ENCODE measurements around the gene FPR1. TPM values are rescaled to one million over a fixed set of nuclear protein-coding genes. Genes with fewer than 3 reads are reported as not detected.
A peak's percentile ranks its signal among the peaks of the same experiment; 100 is the strongest.

Gene FPR1
- total RNA-seq, 2 experiments from 2014 or later = 1.2 to 1.9 TPM

- peaks cover 34% of the 10 kb centered on the region for H3K4me1 ChIP-seq (ENCODE audit: insufficient read depth, low read length)
- Mint-ChIP-seq H3K4me1 (ENCODE audit: low read depth) (peaks cover 46% of the 10 kb centered on the region), H3K27me3 (no peaks in the 10 kb centered on the region), H3K36me3 (ENCODE audit: low read depth) (peaks cover 24% of the 10 kb centered on the region), H3K27ac (peak overlapping the region; percentile 84), H3K9me3 (no peaks in the 10 kb centered on the region), H3K4me3 (peak overlapping the region; percentile 93)
- H3K4me3 ChIP-seq (ENCODE audit: low read length) = peak overlapping the region; percentile 91
- intact Hi-C loops (cut with DNase I, micrococcal nuclease) = loop anchor here in 1 of 2 experiments (1.0 to 10.0 kb wide), 6 partner anchors 110 to 599 kb away; partner anchors contain the start of genes CTU1, ZNF175 and ZNF613
- H3K36me3 ChIP-seq (ENCODE audit: insufficient read depth, low read length) = peaks cover 18% of the 10 kb centered on the region
- ChIA-PET POLR2A (interaction anchor here (1.0 to 1.9 kb wide), 8 partner anchors 13 to 1662 kb away, joined by 3 to 13 read pairs (median 4); partner anchors contain the start of genes ZNF175 and ZNF525), CTCF (interaction anchor here (1.1 to 1.5 kb wide), 3 partner anchors 13 to 47 kb away, joined by 3 to 5 read pairs (median 4); no protein-coding TSS in a partner anchor)
- DNase-seq = peak; percentile 93 to 99 (median 97)
- peak; percentile 55 for TF ChIP-seq CTCF (IDR thresholded peaks at IDR 0.05)
- peaks cover 0 to 13% of the 10 kb centered on the region in 2 experiments for H3K9me3 ChIP-seq (ENCODE audit: control insufficient read depth in 1 of 2, insufficient read depth in 1 of 2, low read length in 2 of 2)
- H3K27me3 ChIP-seq (ENCODE audit: control insufficient read depth in 1 of 2, insufficient read depth in 2 of 2, low read length in 2 of 2) = no peaks in the 10 kb centered on the region
- ATAC-seq (ENCODE audit: poor library complexity) = peak; percentile 89
- H3K27ac ChIP-seq (ENCODE audit: low read depth in 1 of 2, low read length in 2 of 2) = peak overlapping the region; percentile 66 to 82
Observed at GRCh38 chr19:51703575-51704515, 47.8 kb downstream of the FPR1 start.

GRCh38 chr19:51702825-51703574 is 48.7 kb downstream of the FPR1 start:
- peaks cover 46% of the 10 kb centered on the region for H3K4me1 Mint-ChIP-seq (ENCODE audit: low read depth)
- peak in 3 of 14 experiments; percentile 24 to 44 (median 33) for DNase-seq
- POLR2A ChIA-PET = interaction anchor here (1.3 to 1.9 kb wide), 5 partner anchors 12 to 1663 kb away, joined by 3 to 13 read pairs (median 5); partner anchors contain the start of gene ZNF525
- Histone ChIP-seq H3K4me1 (ENCODE audit: insufficient read depth, low read length) (peaks cover 34% of the 10 kb centered on the region), H3K27me3 (ENCODE audit: control insufficient read depth in 1 of 2, insufficient read depth in 2 of 2, low read length in 2 of 2) (no peaks in the 10 kb centered on the region), H3K36me3 (ENCODE audit: insufficient read depth, low read length) (peaks cover 18% of the 10 kb centered on the region), H3K27ac (ENCODE audit: low read depth in 1 of 2, low read length in 2 of 2) (no peak overlapping the region), H3K9me3 (ENCODE audit: control insufficient read depth in 1 of 2, insufficient read depth in 1 of 2, low read length in 2 of 2) (peaks cover 0 to 13% of the 10 kb centered on the region in 2 experiments), H3K4me3 (ENCODE audit: low read length) (peak overlapping the region; percentile 91)
- H3K27me3 Mint-ChIP-seq = no peaks in the 10 kb centered on the region
- intact Hi-C loops (cut with DNase I, micrococcal nuclease) = loop anchor here in 1 of 2 experiments (1.0 to 10.0 kb wide), 6 partner anchors 12 to 598 kb away; partner anchors contain the start of genes CTU1, ZNF175 and ZNF613
- ATAC-seq (ENCODE audit: poor library complexity) = no peak
- H3K36me3 Mint-ChIP-seq (ENCODE audit: low read depth) = peaks cover 24% of the 10 kb centered on the region
- H3K4me3 Mint-ChIP-seq = peak overlapping the region; percentile 93
- TF ChIP-seq CTCF (IDR thresholded peaks at IDR 0.05) = no peak
- peak overlapping the region; percentile 84 for H3K27ac Mint-ChIP-seq
- CTCF ChIA-PET = interaction anchor here (1.5 kb wide), 1 partner anchor 12 kb away, joined by 4 read pairs; no protein-coding TSS in a partner anchor
- H3K9me3 Mint-ChIP-seq = no peaks in the 10 kb centered on the region
